ENCODE measurements around the gene PDGFC. TPM values are rescaled to one million over a fixed set of nuclear protein-coding genes. Genes with fewer than 3 reads are reported as not detected.

PDGFC gene
- polyA plus RNA-seq, 1 donor (not counting 4 experiments of a cell fraction or from before 2014, with no cell fraction given): 29.7 TPM

GRCh38 chr4:156733582-156733981, 238.0 kb downstream of the PDGFC start:
- Histone ChIP-seq H3K9me3 (ENCODE audit: control insufficient read depth, low read depth, low read length) (peaks cover 15% of the 10 kb centered on the region), H2AFZ (ENCODE audit: control insufficient read depth, low read length) (no peak overlapping the region), H3K36me3 (ENCODE audit: control insufficient read depth in 2 of 2, extremely low read depth in 1 of 2, insufficient read depth in 2 of 2, low read length in 2 of 2) (no peaks in the 10 kb centered on the region), H3K79me2 (ENCODE audit: control insufficient read depth, insufficient read depth, low read length) (no peaks in the 10 kb centered on the region), H3K9me1 (ENCODE audit: control insufficient read depth, extremely low read depth, insufficient read depth, low read length) (no peaks in the 10 kb centered on the region), H4K20me1 (ENCODE audit: control insufficient read depth, extremely low read depth, insufficient read depth, low read length) (no peaks in the 10 kb centered on the region), H3K4me1 (ENCODE audit: control insufficient read depth, extremely low read depth, insufficient read depth, low read length) (peaks cover 12% of the 10 kb centered on the region), H3K27me3 (ENCODE audit: control insufficient read depth, extremely low read depth, insufficient read depth, low read length) (no peaks in the 10 kb centered on the region), H3K27ac (ENCODE audit: control insufficient read depth, insufficient read depth, low read length) (no peak overlapping the region), H3K4me3 (ENCODE audit: control insufficient read depth in 2 of 3, extremely low read depth in 1 of 3, insufficient read depth in 2 of 3, low read depth in 1 of 3, low read length in 3 of 3) (no peak overlapping the region), H3K4me2 (ENCODE audit: control insufficient read depth, extremely low read depth, insufficient read depth, low read depth, low read length) (no peak overlapping the region), H3K9ac (ENCODE audit: control insufficient read depth, extremely low read depth, insufficient read depth, low read length) (no peak overlapping the region)
- DNase-seq (ENCODE audit: low read depth, low spot score) (no peak), FAIRE-seq (no peak)
- dilution Hi-C loops (cut with MboI; ENCODE audit: extremely low pct_ligation_motif_present, low sequenced_read_pairs): no loop called here
- no peak for TF ChIP-seq EZH2 (IDR thresholded peaks at IDR 0.05; ENCODE audit: low read length)
- no peak for TF ChIP-seq CTCF (optimal IDR thresholded peaks at IDR 0.05 in 1 of 3, IDR thresholded peaks at IDR 0.05 in 1 of 3, conservative IDR thresholded peaks at IDR 0.05 in 1 of 3; ENCODE audit: extremely low read depth in 1 of 3, insufficient read depth in 2 of 3, low read length in 3 of 3)

GRCh38 chr4:156732634-156733033, 239.0 kb downstream of the PDGFC start:
- H2AFZ ChIP-seq (ENCODE audit: control insufficient read depth, low read length): no peak overlapping the region
- dilution Hi-C loops (cut with MboI; ENCODE audit: extremely low pct_ligation_motif_present, low sequenced_read_pairs): no loop called here
- TF ChIP-seq EZH2 (IDR thresholded peaks at IDR 0.05; ENCODE audit: low read length) (no peak), CTCF (optimal IDR thresholded peaks at IDR 0.05 in 1 of 3, IDR thresholded peaks at IDR 0.05 in 1 of 3, conservative IDR thresholded peaks at IDR 0.05 in 1 of 3; ENCODE audit: extremely low read depth in 1 of 3, insufficient read depth in 2 of 3, low read length in 3 of 3) (no peak)
- peaks cover 12% of the 10 kb centered on the region for H3K4me1 ChIP-seq (ENCODE audit: control insufficient read depth, extremely low read depth, insufficient read depth, low read length)
- H3K36me3 ChIP-seq (ENCODE audit: control insufficient read depth in 2 of 2, extremely low read depth in 1 of 2, insufficient read depth in 2 of 2, low read length in 2 of 2): no peaks in the 10 kb centered on the region
- no peaks in the 10 kb centered on the region for H3K27me3 ChIP-seq (ENCODE audit: control insufficient read depth, extremely low read depth, insufficient read depth, low read length)
- H3K27ac ChIP-seq (ENCODE audit: control insufficient read depth, insufficient read depth, low read length): no peak overlapping the region
- peaks cover 15% of the 10 kb centered on the region for H3K9me3 ChIP-seq (ENCODE audit: control insufficient read depth, low read depth, low read length)
- no peak for DNase-seq (ENCODE audit: low read depth, low spot score)
- H3K9me1 ChIP-seq (ENCODE audit: control insufficient read depth, extremely low read depth, insufficient read depth, low read length): no peaks in the 10 kb centered on the region
- H3K79me2 ChIP-seq (ENCODE audit: control insufficient read depth, insufficient read depth, low read length): no peaks in the 10 kb centered on the region
- H4K20me1 ChIP-seq (ENCODE audit: control insufficient read depth, extremely low read depth, insufficient read depth, low read length): no peaks in the 10 kb centered on the region
- no peak overlapping the region for H3K4me3 ChIP-seq (ENCODE audit: control insufficient read depth in 2 of 3, extremely low read depth in 1 of 3, insufficient read depth in 2 of 3, low read depth in 1 of 3, low read length in 3 of 3)
- no peak overlapping the region for H3K4me2 ChIP-seq (ENCODE audit: control insufficient read depth, extremely low read depth, insufficient read depth, low read depth, low read length)
- FAIRE-seq: no peak
- H3K9ac ChIP-seq (ENCODE audit: control insufficient read depth, extremely low read depth, insufficient read depth, low read length): no peak overlapping the region

Data from keratinocyte (primary cell).